Measurements from ENCODE around the gene FBXW11. TPM values are rescaled to one million over a fixed set of nuclear protein-coding genes. Genes with fewer than 3 reads are reported as not detected.

Gene FBXW11
- total and polyA plus RNA-seq, 2 of the 8 experiments (the other 6 are each of a cell fraction or from before 2014, with no cell fraction given), result 45.0 to 75.6 TPM

DNA sequence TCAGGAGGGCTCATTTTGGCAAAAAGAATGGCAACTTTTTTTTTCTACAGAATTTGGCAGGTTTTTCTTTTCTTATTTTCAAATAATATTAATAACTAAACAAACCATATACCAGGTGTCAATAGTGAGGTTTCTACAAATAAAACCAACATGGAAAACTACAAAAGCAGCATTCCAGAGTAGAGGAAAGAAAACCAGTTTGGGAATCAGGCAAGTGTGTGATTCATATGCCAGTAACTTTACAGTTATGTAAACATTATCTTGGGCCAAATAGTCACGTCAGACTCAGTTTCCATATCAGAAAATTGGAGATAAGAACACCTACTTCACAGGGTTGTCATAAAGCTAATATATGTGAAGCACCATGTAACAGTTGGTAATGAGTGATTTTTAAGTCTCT is 51.7 kb downstream of the FBXW11 start:
- Histone ChIP-seq H2BK15ac (ENCODE audit: low read length) (no peak overlapping the region), H3K4me3 (ENCODE audit: extremely low read depth in 1 of 4, insufficient read depth in 2 of 4, low read depth in 3 of 4, low read length in 4 of 4) (no peak overlapping the region), H3K18ac (ENCODE audit: extremely low read depth, low read length) (no peak overlapping the region), H2BK12ac (ENCODE audit: low read depth, low read length) (no peak overlapping the region), H4K91ac (replicated peaks; ENCODE audit: insufficient read length, low read length) (no peak overlapping the region), H3K4me2 (ENCODE audit: insufficient read depth in 1 of 2, low read depth in 2 of 2, low read length in 2 of 2) (no peak overlapping the region), H3K27ac (ENCODE audit: low read depth, low read length) (no peak overlapping the region), H3K23me2 (ENCODE audit: low read depth, low read length) (no peaks in the 10 kb centered on the region), H3K27me3 (replicated peaks in 1 of 4; ENCODE audit: control insufficient read depth in 3 of 4, extremely low read depth in 1 of 4, insufficient read depth in 3 of 4, low read length in 3 of 4) (no peaks in the 10 kb centered on the region), H2BK20ac (ENCODE audit: low read length) (no peak overlapping the region), H3K14ac (ENCODE audit: insufficient read length) (no peak overlapping the region), H3K36me3 (ENCODE audit: control insufficient read depth in 2 of 4, insufficient read depth in 4 of 4, low read length in 3 of 4) (peaks cover 0 to under 1% (median 0%) of the 10 kb centered on the region in 4 experiments; a peak in 1 of 8 replicates), H3K79me2 (ENCODE audit: control insufficient read depth in 1 of 2, insufficient read depth in 2 of 2, low read length in 2 of 2) (peaks cover 37 to 99% of the 10 kb centered on the region in 2 experiments), H4K5ac (ENCODE audit: insufficient read length, low read depth, low read length) (no peak overlapping the region), H3K56ac (replicated peaks; ENCODE audit: insufficient read length, low read depth, low read length) (no peak overlapping the region), H3K23ac (ENCODE audit: insufficient read length) (no peak overlapping the region), H3K9me3 (ENCODE audit: insufficient read depth in 2 of 2, low read depth in 1 of 2, low read length in 1 of 2) (no peaks in the 10 kb centered on the region), H4K20me1 (replicated peaks in 1 of 2; ENCODE audit: control insufficient read depth in 1 of 2, insufficient read depth in 2 of 2, low read length in 2 of 2) (peaks cover 18 to 34% of the 10 kb centered on the region in 2 experiments), H3K79me1 (ENCODE audit: low read depth, low read length) (peaks cover 9% of the 10 kb centered on the region; the same call in 1 of the 2 replicates), H2AK5ac (ENCODE audit: low read depth, low read length) (no peak overlapping the region), H4K8ac (ENCODE audit: extremely low read depth, insufficient read depth, low read length) (no peak overlapping the region), H3K4ac (replicated peaks; ENCODE audit: insufficient read length, low read depth, low read length) (no peak overlapping the region), H2BK120ac (replicated peaks; ENCODE audit: low read depth, low read length) (no peak overlapping the region), H3K9ac (replicated peaks in 1 of 4; ENCODE audit: extremely low read depth in 1 of 4, low read depth in 3 of 4, low read length in 3 of 4) (no peak overlapping the region), H2AFZ (ENCODE audit: low read length) (no peak overlapping the region), H2BK5ac (ENCODE audit: low read depth, low read length) (no peak overlapping the region), H3K4me1 (replicated peaks in 1 of 4; ENCODE audit: control insufficient read depth in 3 of 4, insufficient read depth in 4 of 4, low read length in 3 of 4) (peaks cover 8 to 17% (median 15%) of the 10 kb centered on the region in 4 experiments; a peak in 6 of 7 replicates)
- TF ChIP-seq, protein P1, sequence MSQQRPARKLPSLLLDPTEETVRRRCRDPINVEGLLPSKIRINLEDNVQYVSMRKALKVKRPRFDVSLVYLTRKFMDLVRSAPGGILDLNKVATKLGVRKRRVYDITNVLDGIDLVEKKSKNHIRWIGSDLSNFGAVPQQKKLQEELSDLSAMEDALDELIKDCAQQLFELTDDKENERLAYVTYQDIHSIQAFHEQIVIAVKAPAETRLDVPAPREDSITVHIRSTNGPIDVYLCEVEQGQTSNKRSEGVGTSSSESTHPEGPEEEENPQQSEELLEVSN (IDR thresholded peaks at IDR 0.05), result no peak
- no peak for TF ChIP-seq CHD2 (IDR thresholded peaks at IDR 0.05; ENCODE audit: low read length)
- TF ChIP-seq PHF8 (conservative IDR thresholded peaks at IDR 0.05; ENCODE audit: low read depth, low read length), result no peak
- TF ChIP-seq CHD1 (IDR thresholded peaks at IDR 0.05; ENCODE audit: low read depth, low read length), result no peak
- TF ChIP-seq NRF1 (IDR thresholded peaks at IDR 0.05; ENCODE audit: low read depth, low read length), result no peak
- no peak for TF ChIP-seq TEAD4 (IDR thresholded peaks at IDR 0.05; ENCODE audit: low read depth, low read length)
- TF ChIP-seq, protein P2, sequence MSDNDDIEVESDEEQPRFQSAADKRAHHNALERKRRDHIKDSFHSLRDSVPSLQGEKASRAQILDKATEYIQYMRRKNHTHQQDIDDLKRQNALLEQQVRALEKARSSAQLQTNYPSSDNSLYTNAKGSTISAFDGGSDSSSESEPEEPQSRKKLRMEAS (IDR thresholded peaks at IDR 0.05), result no peak
- no peak for TF ChIP-seq BRCA1 (IDR thresholded peaks at IDR 0.05; ENCODE audit: low read depth, low read length)
- no peak for TF ChIP-seq POLR2A (IDR thresholded peaks at IDR 0.05; ENCODE audit: control extremely low read depth in 1 of 2, low read depth in 2 of 2, low read length in 2 of 2)
- no peak for TF ChIP-seq KDM5A (IDR thresholded peaks at IDR 0.05; ENCODE audit: low read length)
- no peak for TF ChIP-seq POU5F1 (IDR thresholded peaks at IDR 0.05; ENCODE audit: low read depth, low read length)
- no peak for TF ChIP-seq CBX5 (IDR thresholded peaks at IDR 0.05; ENCODE audit: low read depth, low read length)
- TF ChIP-seq TBP (IDR thresholded peaks at IDR 0.05; ENCODE audit: low read depth, low read length), result no peak
- no peak for TF ChIP-seq SIRT6 (IDR thresholded peaks at IDR 0.05; ENCODE audit: low read length)
- FAIRE-seq (no peak), DNase-seq (ENCODE audit: low read depth in 1 of 2, low spot score in 2 of 2) (no peak)
- ChIA-PET POLR2A (ENCODE audit: partially characterized antibody) (no interaction called here), CTCF (ENCODE audit: partially characterized antibody) (interaction anchor here (0.7 to 2.5 kb wide), 2 partner anchors 22 to 42 kb away, joined by 3 to 12 read pairs; no protein-coding TSS in a partner anchor)
- WGBS, 2 experiments (ENCODE audit: extremely low coverage in 1 of 2, insufficient coverage in 1 of 2, insufficient read length in 1 of 2, insufficient replicate concordance in 2 of 2, low coverage in 1 of 2, low lambda C conversion rate in 2 of 2, missing lambda C conversion rate in 1 of 2), result 75% methylated on average over 1 of the region's 1 CpG; no CpG with 5 or more reads in 1 of the 2 experiments

Measured in H1 (cell line).